DMS153 treated with DMSO at 0.1 percent for 48 hours (cell line): ENCODE measurements around the gene PPP2R5C.

Experiments used
- DNase-seq: peaks from one replicate; lab custom pipeline; 2025; ENCODE audit not compliant: unreplicated experiment; lab: John Stamatoyannopoulos, UW

The PPP2R5C gene

DNA sequence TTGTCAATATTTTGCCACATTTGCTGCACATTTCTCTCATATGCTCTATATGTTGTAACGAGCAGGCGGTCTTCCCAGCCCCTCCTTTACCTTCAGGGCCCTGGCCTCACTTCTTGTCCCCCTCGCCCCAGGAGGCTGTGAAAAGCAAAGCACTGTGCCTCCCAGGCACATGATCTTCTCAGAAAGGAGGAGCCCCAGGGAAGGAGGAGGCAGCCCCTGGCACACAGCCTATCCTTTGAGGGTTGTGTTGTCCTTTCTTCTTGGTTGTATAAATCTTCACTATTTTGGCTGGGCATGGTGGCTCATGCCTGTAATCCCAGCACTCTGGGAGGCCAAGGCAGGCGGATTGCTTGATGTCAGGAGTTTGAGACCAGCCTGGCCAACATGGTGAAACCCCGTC lies 77.0 kb downstream of the PPP2R5C start:
- no peak for DNase-seq

DNA sequence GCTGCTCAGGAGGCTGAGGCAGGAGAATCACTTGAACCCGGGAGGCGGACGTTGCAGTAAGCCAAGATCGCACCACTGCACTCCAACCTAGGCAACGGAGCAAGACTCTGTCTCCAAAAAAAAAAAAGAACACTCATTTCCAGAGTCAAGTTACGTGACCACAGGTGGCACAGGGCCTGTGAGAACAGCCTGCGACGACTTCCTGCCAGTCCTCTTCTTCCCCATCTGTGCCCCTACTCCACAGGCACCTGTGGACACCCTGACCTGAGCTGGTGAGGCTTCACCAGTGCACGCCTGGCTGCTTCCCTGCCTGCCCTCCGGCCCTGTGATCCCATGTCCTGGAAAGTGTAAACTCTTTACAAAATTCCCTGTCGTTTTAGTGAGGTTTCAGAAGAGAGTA lies 77.7 kb downstream of the PPP2R5C start:
- DNase-seq = no peak

DNA sequence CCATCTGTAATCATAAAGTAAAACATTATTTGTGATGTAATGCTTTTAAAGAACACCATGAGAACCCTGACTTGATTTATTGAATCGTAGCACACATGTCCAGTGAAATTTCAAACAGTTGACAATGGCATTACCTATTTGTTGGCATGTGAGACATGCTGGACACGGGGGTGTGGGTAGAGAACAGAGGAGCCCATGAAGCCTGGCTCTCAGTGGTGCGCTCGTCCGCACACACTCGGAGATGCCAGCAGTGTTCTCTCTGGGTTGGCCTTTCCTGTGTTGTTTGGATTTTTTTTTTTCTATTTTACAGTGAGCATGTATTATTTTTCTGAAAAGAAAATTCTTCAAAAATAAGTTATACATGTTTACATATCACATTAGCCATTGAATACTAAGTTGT lies 78.2 kb downstream of the PPP2R5C start:
- DNase-seq = no peak

DNA sequence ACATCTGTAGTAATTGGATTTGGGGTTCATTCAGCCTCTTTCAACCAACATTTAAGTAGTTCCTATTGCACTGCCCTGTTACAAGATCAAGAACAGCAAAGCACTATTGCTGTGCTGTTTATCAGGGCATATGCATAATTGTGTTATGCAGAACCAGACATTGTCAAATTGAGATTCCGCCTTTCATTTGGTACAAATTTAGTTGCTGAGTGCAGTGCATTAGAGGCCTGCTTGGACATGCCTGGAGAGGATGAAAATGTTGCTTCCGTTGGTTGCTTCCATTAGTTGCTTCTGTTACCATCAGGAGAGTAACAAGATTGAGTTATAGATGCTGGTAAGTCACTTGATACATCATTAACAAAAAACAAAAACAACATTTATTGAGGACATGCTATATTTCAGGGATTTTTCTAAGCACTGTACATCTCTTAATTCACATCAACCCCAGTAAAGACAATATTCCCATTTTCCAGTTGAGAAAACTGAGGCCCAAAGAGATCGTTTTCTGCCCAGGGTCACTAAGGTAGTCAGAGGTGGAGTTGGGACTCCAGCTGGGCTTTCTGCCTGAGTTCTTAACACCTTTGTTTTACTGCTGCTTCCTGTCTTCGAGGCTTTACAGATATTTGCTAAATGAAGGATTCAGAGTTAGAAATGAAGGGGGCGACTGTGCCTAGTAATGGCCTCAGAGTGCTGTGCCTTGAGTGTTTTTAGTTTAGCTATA lies 79.3 kb downstream of the PPP2R5C start:
- DNase-seq = no peak

DNA sequence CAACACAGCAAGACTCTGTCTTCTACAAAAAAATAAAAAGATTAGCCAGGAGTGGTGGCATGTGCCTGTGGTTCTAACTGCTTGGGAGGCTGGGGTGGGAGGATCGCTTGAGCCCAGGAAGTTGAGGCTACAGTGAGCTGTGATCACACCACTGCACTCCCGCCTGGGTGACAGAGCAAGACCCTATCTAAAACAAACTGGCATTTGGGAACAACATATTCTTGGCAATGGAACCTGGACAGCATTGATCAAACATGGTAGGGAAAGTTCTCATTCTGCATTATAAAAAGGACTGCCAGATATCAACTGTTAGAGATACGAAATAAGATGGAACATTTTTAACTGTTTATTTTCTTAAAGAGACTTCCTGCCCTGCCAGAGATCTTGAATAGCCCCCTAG lies 81.5 kb downstream of the PPP2R5C start:
- DNase-seq = no peak

DNA sequence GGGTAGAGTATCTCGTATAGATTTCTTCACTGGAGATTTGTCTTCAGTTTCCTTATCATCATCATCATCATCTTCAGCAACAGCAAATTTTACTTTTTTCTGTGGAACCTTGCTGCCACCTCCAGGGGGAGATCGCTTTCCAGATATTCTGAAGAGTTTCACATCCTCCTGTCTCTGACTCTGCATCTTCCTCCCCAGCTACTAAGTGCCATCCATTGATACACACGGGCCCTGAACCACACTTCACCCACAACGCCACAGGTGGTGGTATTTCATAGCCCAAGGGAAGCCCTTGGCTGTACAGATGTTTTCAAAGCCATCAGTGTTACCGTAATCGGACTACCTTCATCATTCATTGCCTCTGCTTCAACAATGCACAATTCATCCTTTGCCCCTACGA lies 82.2 kb downstream of the PPP2R5C start:
- DNase-seq = no peak

DNA sequence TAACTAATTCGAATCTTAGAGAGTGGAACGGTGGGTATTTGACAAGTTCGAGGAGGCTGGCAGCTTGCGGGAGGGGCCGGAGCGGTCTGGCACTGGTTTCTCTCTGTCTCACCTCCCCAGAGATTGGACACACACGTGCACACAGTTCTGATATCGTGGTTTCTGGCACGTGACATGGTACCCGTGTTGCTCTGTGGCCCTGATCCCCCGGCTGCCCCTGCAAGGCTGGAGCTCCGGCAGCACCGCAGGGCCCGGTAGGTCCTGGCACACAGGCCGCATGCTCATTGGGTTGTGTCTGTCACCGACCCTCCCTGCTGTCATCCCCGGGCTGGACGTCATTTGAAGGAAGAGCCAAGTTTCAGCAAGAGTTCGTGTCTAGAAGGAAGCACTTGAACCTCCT lies 82.7 kb downstream of the PPP2R5C start:
- DNase-seq = no peak

DNA sequence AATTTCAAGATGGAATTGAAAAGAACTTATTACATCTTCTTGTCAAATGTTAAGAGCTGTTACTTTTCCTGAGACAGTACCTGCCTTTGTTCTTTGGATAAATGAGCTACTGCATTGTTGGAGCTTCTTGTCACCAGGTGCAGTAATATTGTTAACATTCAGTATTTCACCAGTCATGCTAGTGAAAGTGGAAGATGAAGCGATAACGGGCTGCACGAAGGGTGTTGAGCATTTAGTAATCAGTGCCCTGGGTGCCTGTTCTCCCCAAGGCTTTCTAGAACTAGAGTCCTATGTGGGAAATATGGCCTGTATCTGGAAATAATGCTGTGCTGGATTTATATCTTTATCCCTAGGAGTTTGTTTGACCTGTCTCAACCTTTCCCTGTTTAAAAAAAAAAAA lies 83.2 kb downstream of the PPP2R5C start:
- no peak for DNase-seq

DNA sequence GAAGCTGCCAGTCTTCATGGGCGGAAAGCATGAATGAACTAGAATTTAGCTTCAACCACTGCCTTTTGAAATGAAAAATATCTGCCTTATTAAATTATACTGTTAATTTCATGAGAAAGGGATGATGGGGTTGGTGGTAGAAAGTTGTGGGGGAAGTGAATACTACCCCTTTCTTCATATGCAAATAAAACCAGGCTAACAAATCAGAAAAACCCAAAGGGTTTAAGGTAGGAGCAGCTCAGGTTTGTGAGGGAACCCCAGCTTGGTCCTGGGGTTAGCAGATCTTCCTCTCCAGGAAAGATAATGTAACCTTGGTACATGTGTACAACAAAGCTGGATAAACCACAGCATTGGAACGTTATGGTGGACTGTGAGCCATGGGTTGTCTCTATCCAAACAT lies 84.0 kb downstream of the PPP2R5C start:
- no peak for DNase-seq

DNA sequence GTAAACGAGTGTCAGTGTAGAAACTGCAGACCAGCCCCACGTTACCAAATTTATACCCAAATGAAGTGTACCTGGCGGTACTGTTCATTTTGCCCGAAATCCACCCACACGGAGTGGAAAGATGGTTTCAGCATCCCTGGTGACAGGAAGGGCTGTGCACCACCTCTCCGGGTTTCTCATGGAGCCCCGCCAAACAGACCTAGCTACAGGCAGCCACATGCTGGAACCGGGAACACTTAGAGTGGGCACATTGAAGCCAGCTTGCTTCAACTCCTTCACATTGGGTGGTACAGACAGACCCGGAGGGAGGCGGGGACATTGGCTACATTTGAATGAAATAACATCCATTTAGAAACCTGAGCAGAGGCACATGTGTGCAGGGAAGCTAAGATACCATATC lies 84.4 kb downstream of the PPP2R5C start:
- no peak for DNase-seq

DNA sequence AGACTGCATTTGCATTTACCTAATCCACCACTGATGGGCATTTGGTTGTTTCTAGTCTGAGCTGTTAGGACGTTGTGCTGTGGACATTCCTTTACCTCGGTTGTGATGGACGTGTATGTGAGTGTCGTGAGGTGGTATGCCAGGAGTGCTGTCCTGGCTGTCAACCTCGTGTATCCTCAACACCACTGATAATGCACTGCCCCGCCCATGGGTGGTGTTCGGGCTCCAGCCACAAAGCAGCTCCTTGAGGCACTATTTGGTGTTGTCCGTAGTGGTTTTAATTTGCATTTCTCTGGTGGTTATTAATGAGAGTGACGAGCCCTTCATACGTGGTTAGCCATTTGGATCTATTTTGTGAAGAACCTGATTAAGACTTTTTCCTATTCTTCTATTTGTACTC lies 87.6 kb downstream of the PPP2R5C start:
- no peak for DNase-seq

DNA sequence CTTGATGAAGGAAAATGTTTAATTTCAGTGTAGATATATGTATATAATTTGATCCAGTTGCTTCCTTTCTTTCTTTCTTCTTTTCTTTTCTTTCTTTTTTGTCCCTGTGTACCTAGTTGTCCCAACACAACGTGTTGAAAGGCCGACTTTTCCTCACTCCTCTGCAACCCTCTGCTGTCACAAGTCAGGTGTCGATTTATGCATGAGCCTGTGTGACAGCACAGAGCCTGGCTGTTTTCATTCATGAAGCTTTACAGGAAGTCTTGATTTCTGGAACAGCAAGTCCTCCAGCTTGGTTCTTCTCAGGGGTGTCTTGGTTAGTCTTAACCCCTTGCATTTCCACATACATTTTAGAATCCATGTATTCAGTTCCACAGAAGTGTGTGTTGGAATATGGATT lies 88.1 kb downstream of the PPP2R5C start:
- no peak for DNase-seq

DNA sequence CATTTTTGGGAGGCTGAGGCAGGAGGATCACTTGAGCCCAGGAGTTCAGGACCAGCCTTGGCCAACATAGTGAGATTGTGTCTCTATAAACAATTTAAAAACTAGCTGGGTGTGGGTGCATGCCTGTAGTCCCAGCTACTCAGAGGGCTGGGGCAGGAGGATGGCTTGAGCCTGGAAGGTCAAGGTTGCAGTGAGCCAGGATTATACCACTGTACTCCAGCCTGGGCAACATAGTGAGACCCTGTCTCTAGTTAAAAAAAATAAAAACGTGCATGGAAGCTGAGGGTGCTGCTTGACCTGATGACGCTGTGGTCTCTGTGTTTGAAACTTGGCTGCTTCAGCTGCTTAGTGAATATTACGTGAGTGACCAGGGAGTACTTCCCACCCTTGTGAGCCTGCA lies 89.7 kb downstream of the PPP2R5C start:
- DNase-seq = no peak

DNA sequence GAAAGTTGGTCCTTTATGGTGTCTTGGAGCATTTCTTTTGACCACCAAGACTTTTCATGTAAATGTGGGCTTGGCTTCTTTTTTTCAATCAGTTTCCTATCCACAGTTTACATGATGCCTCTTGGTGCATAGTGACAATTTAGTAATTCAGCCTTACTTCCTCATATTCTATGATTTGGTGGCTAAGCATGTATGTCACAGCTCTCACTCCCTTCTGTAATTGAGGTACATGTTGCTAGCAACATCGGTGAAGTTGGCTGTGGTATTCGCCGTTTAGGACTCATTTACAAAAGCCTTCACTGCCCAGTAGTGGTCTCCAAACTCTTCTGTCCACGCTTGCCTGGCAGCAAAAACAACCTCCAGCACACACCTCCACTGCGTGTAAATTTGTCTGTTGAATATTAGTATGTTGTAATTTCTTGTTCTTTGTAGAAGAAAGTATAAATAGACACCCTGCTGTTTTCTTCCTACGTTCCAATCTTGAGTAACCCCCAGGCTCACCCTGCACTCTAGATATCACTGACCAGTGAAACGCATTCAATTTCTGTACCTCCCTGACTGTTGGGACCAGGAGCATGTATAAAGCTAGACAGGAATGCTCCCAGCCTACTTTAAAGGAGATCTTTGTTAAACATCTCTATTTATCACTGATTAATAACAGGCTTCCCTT lies 90.4 kb downstream of the PPP2R5C start:
- no peak for DNase-seq

DNA sequence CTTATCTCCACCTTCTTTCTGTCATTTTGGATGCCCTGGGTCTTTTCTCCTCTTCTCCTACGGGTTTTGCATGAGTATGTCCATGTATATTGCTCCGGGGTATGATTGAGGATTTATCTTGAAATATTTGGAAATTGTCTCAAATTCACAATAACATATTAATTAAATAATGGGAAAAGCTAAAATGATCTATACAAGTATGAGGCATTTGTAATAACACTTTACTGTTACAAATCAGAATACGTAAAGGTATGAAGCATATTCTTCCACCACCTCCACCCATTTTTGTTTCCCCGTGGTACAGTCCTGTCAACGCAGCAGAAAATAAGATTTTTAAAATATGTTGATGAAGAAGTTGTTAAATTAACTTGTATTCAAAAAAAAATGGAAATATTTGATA lies 91.3 kb downstream of the PPP2R5C start:
- DNase-seq = no peak

DNA sequence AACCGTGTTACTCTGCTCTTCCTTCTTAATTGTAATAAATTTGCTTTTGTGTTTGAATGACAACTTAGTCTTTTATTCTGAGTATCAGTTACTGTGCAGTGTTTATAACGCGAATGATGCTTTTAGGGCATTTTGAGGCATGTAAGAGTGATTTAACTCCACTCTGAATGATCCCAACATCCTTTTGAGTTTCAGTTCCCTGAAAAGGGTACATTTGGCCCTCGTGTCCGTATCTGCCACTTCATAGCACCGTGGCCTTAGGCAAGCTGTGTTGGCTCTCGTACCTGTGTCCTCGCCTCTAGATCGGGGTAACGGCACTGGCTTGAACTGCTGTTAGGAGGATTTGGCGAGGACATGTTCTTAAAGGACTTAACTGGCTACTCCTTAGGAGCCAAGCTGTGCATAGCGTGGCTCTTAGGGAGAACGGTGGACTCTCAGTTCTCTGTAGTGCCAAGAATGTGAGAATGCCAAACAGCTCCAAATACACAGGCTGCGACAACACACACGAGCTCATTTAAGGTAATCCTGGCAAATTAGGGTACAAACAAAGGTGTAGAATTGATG lies 92.0 kb downstream of the PPP2R5C start:
- DNase-seq = no peak

DNA sequence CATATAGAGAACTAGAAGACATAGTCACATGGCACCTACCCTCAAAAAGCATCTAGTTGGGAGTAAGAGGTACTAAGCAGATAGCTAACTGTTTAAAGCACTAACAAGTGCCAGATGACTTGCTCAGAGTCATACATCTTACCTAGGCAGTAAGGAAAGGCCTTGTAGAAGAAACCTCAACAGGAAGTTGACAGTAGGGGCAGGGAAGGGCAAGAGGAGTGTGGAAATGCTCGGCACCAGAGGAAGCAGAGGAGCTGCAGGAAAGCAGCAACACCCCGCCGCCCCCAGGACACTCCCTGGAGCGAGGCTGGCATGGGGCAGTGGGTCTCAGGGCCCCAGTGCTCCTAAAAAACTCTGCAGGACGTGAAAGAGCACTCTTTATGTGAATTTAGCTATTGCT lies 92.9 kb downstream of the PPP2R5C start:
- DNase-seq = no peak

DNA sequence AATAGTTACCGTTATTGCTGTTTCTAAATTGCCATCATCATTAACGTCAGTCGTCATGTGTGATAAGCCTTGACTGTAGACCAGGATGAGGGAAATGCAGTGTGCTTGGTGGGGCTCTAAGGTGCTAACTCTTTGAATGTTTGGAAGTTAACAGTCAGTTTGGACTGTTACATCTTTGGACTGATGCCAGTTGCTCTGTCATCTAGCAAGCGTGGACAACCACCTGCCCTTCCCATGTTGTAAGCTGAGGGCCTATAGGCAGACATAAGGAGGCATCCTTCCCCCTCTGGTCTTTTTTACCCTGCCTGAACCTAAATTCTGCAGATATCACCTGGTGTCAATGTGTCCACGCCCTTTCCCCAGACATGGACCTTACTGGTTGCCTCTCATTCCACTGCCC lies 94.4 kb downstream of the PPP2R5C start:
- DNase-seq = no peak

DNA sequence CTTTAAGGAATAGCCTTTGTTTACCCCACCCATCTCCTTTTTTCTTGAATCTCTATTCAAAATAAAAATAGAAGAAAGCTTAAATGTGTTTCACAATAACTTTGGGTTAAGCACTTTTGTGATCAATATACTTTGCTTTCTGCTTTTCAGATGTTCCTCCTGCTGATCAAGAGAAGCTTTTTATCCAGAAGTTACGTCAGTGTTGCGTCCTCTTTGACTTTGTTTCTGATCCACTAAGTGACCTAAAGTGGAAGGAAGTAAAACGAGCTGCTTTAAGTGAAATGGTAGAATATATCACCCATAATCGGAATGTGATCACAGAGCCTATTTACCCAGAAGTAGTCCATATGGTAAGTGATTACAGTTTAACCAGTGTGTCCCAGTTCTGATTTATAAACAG lies 95.0 kb downstream of the PPP2R5C start:
- DNase-seq = no peak

DNA sequence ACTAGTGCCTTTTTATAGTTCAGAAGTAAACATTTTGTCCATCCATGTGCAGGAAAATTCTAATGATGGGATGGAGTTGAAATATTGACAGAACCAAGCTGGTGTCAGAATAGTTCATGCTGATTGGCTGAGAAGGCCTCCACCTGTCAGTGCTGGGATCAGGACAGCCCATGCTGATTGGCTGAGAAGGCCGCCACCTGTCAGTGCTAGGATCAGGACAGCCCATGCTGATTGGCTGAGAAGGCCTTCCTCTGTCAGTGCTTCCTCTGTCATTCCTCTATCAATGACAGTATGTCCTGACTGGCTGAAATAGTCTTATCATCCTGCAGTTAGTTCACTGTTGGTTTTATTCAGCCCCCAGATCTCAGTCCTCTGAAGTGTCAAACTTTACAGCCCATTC lies 95.7 kb downstream of the PPP2R5C start:
- DNase-seq = no peak

DNA sequence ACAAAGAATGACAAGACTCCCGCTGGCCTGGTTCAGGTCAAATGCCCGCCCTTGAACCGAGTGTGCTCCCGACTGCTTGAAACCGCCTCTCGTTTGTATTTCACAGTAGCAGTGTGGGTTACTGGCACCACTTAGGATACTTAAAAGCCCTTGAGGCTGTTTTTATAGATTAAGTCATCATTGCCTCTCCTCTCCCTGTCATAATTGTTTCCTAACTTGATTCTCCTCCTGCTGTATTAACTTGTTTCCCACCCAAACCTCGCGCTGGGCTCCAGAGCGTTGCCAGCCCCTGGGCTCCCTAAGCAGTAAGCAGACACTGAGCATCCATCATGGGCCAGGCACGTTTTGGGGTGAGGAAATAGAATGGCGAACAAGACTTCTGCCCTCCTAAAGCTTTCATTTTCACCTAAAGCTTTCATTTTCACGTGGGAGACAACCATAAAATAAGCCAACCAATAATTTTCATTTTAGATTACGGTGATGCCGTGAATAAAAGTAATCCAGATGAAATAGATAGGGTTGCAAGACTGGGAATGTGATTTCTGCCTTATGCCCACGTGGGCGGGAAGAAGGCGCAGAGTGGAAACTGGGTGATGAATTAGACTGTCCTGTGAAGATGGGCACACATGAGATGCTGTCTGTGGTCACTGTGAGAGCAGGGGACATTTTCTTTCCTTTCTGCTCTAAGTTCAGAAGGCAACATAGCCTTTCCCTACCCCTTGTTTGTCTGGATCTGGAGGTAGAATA lies 97.5 kb downstream of the PPP2R5C start:
- DNase-seq = no peak

DNA sequence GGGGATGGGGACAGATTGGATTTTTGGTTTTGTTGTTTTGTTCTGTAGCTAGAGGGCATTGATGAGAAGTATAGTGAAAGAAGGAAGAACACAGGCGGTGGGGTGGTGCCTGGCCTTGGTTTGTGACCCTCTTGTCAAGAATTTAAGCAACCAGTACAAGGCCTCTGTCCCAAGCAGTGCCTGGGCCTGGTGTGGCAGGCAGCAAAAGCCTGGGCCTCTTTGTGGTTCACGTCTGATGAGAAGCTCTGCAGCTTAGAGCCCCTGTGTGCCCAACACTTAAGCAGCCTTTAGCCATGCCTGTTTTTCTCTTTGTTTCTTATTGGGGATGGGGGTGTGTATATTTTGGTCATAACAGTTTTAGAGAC lies 98.0 kb downstream of the PPP2R5C start:
- DNase-seq = no peak
